GM12878 (cell line): Measurements from ENCODE around the gene STAC2. TPM values are rescaled to one million over a fixed set of nuclear protein-coding genes. Genes with fewer than 3 reads are reported as not detected.

ENCODE experiments used
- BACH1 ChIP-seq: fragments of 450-650 bp; IDR thresholded peaks from 2 replicates; pipeline ENCODE4 v1.6.1; 2017; ENCODE audit warnings: mild to moderate bottlenecking, borderline replicate concordance
- CTCF ChIP-seq, 3 experiments: IDR thresholded peaks in 2 of 3; conservative IDR thresholded peaks in 1 of 3; 2 replicates each; pipeline ENCODE4 v1.5.1; 2011; ENCODE audit warnings: low read depth in 3 of 3, low read length in 3 of 3, mild to moderate bottlenecking in 3 of 3, control low read depth in 2 of 3, moderate library complexity in 2 of 3, inconsistent platforms in 1 of 3, mixed read lengths in 1 of 3; ENCODE audit not compliant: control insufficient read depth in 2 of 3, insufficient read depth in 1 of 3; ENCODE audit errors: extremely low read depth in 1 of 3
- FOXM1 ChIP-seq: IDR thresholded peaks from 2 replicates; pipeline ENCODE4 v1.6.1; 2012; ENCODE audit warnings: low read depth, mild to moderate bottlenecking, inconsistent platforms, low read length, moderate library complexity
- HSF1 ChIP-seq: fragments of 150-350 bp; IDR thresholded peaks from 2 replicates; pipeline ENCODE4 v1.6.1; 2014; ENCODE audit warnings: mild to moderate bottlenecking, low read depth, low read length
- MTA2 ChIP-seq: fragments of 450-650 bp; IDR thresholded peaks from 2 replicates; pipeline ENCODE4 v1.6.1; 2016; ENCODE audit warnings: low read depth, mild to moderate bottlenecking, moderate library complexity
- RBBP5 ChIP-seq: fragments of 200-600 bp; sonication (generic); conservative IDR thresholded peaks from 2 replicates; pipeline ENCODE4 v1.6.1; 2016
- SMC3 ChIP-seq: IDR thresholded peaks from 2 replicates; pipeline ENCODE4 v1.6.1; 2011; ENCODE audit warnings: low read length, improper control_type of control experiment, borderline replicate concordance
- polyA plus RNA-seq, 11 experiments: library from polyadenylated mRNA; depleted of rRNA in 4 of 11; unstranded in 6 of 11; stranded (reverse) in 5 of 11; fragments of >200 nt; fragmentation: Nextera tagmentation in 4 of 11; fragmentation: Illumina TruSeq in 1 of 11; extraction: Ambion mirVana in 4 of 11; extraction: Trizol in 1 of 11; gene quantifications; 1 replicate in 1 of 11; 2 replicates in 10 of 11; pipeline versions ENCODE4 v1.2.1 to v1.2.3, GENCODE V29; 2011 to 2016; ENCODE audit warnings: inconsistent platforms in 2 of 11, missing spikeins in 2 of 11, low read depth in 1 of 11
- total RNA-seq, 4 experiments: library from RNA; depleted of rRNA in 3 of 4; stranded (reverse); fragments of >200 nt in 3 of 4; fragmentation: Illumina TruSeq in 1 of 4; extraction: Trizol in 1 of 4; gene quantifications; 2 replicates each; pipeline versions ENCODE4 v1.2.1 to v1.2.3, GENCODE V29; 2013 to 2021

STAC2 gene
- total and polyA plus RNA-seq, 10 of the 15 experiments (the other 5 are each of a cell fraction or from before 2014, with no cell fraction given) = 0.04 TPM; not detected in 9

GRCh38 chr17:39235555-39236449 is 10.1 kb upstream of the STAC2 start (continued):
- TF ChIP-seq CTCF (IDR thresholded peaks at IDR 0.05 in 2 of 3, conservative IDR thresholded peaks at IDR 0.05 in 1 of 3; ENCODE audit: control insufficient read depth in 2 of 3, extremely low read depth in 1 of 3, insufficient read depth in 1 of 3, low read depth in 3 of 3, low read length in 3 of 3) (peak; percentile 63 to 95 (median 86)), SMC3 (peak; percentile 39; the same call in 1 of the 2 replicates), FOXM1 (no peak), MTA2 (no peak), BACH1 (no peak), HSF1 (no peak), RBBP5 (no peak)
